ENCODE data around the gene SPRTN. TPM values are rescaled to one million over a fixed set of nuclear protein-coding genes. Genes with fewer than 3 reads are reported as not detected.

SPRTN gene
- polyA plus RNA-seq, 1 donor from 2014 or later: 11.8 TPM

DNA sequence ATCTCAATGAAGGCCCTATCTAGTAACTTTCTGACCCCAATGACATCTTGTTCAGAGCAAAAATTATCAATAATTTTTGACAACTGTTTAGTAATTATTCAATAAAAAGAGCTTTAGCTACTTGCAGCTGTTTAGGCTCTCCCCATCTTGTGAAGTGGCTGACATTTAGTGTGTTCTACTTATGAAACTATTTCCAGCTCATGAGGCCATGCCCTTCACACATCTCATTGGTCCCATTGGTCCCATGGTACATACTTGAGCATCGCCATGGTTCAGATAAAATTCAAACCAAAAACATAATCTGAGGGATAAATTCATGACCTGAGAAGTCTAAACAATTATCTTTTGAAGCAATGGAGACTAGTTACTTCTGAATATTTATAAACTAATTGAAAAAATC is 24.2 kb downstream of the SPRTN start:
- no peak overlapping the region for H3K9ac ChIP-seq (ENCODE audit: low read length)
- H3K4me2 ChIP-seq (ENCODE audit: low read length): no peak overlapping the region
- H3K27ac ChIP-seq (ENCODE audit: low read length): no peak overlapping the region
- H3F3A ChIP-seq (ENCODE audit: insufficient read depth, low read length, poor library complexity, severe bottlenecking): no peaks in the 10 kb centered on the region
- no peaks in the 10 kb centered on the region for H3K9me2 ChIP-seq (ENCODE audit: insufficient read depth, low read length)
- no peaks in the 10 kb centered on the region for H4K20me1 ChIP-seq (ENCODE audit: insufficient read depth)
- H3K4me3 ChIP-seq (ENCODE audit: low read length): no peak overlapping the region
- no peaks in the 10 kb centered on the region for H3K79me2 ChIP-seq (replicated peaks; ENCODE audit: insufficient read depth, low read length)
- TF ChIP-seq, protein P1, sequence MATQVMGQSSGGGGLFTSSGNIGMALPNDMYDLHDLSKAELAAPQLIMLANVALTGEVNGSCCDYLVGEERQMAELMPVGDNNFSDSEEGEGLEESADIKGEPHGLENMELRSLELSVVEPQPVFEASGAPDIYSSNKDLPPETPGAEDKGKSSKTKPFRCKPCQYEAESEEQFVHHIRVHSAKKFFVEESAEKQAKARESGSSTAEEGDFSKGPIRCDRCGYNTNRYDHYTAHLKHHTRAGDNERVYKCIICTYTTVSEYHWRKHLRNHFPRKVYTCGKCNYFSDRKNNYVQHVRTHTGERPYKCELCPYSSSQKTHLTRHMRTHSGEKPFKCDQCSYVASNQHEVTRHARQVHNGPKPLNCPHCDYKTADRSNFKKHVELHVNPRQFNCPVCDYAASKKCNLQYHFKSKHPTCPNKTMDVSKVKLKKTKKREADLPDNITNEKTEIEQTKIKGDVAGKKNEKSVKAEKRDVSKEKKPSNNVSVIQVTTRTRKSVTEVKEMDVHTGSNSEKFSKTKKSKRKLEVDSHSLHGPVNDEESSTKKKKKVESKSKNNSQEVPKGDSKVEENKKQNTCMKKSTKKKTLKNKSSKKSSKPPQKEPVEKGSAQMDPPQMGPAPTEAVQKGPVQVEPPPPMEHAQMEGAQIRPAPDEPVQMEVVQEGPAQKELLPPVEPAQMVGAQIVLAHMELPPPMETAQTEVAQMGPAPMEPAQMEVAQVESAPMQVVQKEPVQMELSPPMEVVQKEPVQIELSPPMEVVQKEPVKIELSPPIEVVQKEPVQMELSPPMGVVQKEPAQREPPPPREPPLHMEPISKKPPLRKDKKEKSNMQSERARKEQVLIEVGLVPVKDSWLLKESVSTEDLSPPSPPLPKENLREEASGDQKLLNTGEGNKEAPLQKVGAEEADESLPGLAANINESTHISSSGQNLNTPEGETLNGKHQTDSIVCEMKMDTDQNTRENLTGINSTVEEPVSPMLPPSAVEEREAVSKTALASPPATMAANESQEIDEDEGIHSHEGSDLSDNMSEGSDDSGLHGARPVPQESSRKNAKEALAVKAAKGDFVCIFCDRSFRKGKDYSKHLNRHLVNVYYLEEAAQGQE (IDR thresholded peaks at IDR 0.05; ENCODE audit: borderline replicate concordance): no peak
- TF ChIP-seq CTCF (IDR thresholded peaks at IDR 0.05; ENCODE audit: poor library complexity, severe bottlenecking) (no peak), MXI1 (conservative IDR thresholded peaks at IDR 0.05; ENCODE audit: poor library complexity, severe bottlenecking) (no peak), POLR2AphosphoS5 (IDR thresholded peaks at IDR 0.05) (no peak), SMC3 (conservative IDR thresholded peaks at IDR 0.05; ENCODE audit: poor library complexity) (no peak), TAF1 (IDR thresholded peaks at IDR 0.05; ENCODE audit: low read depth) (no peak), EP300 (conservative IDR thresholded peaks at IDR 0.05; ENCODE audit: poor library complexity, severe bottlenecking) (no peak), RAD21 (conservative IDR thresholded peaks at IDR 0.05) (no peak), EZH2 (IDR thresholded peaks at IDR 0.05; ENCODE audit: borderline replicate concordance, insufficient read depth, low read length, poor library complexity, severe bottlenecking) (no peak)
- H3K27me3 ChIP-seq (ENCODE audit: insufficient read depth, low read depth, low read length): no peaks in the 10 kb centered on the region
- no peaks in the 10 kb centered on the region for H3K9me3 ChIP-seq (ENCODE audit: low read length)
- H3K36me3 ChIP-seq (ENCODE audit: insufficient read depth, low read length): no peaks in the 10 kb centered on the region
- H2AFZ ChIP-seq (ENCODE audit: low read depth, low read length): no peak overlapping the region

GRCh38 chr1:231363624-231364023 is 25.5 kb downstream of the SPRTN start:
- Histone ChIP-seq H3K9me3 (ENCODE audit: low read length) (no peaks in the 10 kb centered on the region), H3K4me2 (ENCODE audit: low read length) (no peak overlapping the region)
- TF ChIP-seq POLR2AphosphoS5 (IDR thresholded peaks at IDR 0.05) (no peak), MXI1 (conservative IDR thresholded peaks at IDR 0.05; ENCODE audit: poor library complexity, severe bottlenecking) (no peak), RAD21 (conservative IDR thresholded peaks at IDR 0.05) (no peak), CTCF (IDR thresholded peaks at IDR 0.05; ENCODE audit: poor library complexity, severe bottlenecking) (no peak), EZH2 (IDR thresholded peaks at IDR 0.05; ENCODE audit: borderline replicate concordance, insufficient read depth, low read length, poor library complexity, severe bottlenecking) (no peak), TAF1 (IDR thresholded peaks at IDR 0.05; ENCODE audit: low read depth) (no peak), SMC3 (conservative IDR thresholded peaks at IDR 0.05; ENCODE audit: poor library complexity) (no peak), EP300 (conservative IDR thresholded peaks at IDR 0.05; ENCODE audit: poor library complexity, severe bottlenecking) (no peak)
- TF ChIP-seq, protein P1 (IDR thresholded peaks at IDR 0.05; ENCODE audit: borderline replicate concordance): no peak

More at GRCh38 chr1:231363624-231364023, 25.5 kb downstream of the SPRTN start:
- Histone ChIP-seq H3K4me3 (ENCODE audit: low read length) (no peak overlapping the region), H3K27me3 (ENCODE audit: insufficient read depth, low read depth, low read length) (no peaks in the 10 kb centered on the region), H3K27ac (ENCODE audit: low read length) (no peak overlapping the region), H3K9ac (ENCODE audit: low read length) (no peak overlapping the region), H3F3A (ENCODE audit: insufficient read depth, low read length, poor library complexity, severe bottlenecking) (no peaks in the 10 kb centered on the region), H3K9me2 (ENCODE audit: insufficient read depth, low read length) (no peaks in the 10 kb centered on the region), H4K20me1 (ENCODE audit: insufficient read depth) (no peaks in the 10 kb centered on the region), H3K36me3 (ENCODE audit: insufficient read depth, low read length) (no peaks in the 10 kb centered on the region), H3K79me2 (replicated peaks; ENCODE audit: insufficient read depth, low read length) (no peaks in the 10 kb centered on the region), H2AFZ (ENCODE audit: low read depth, low read length) (no peak overlapping the region)

All from neural cell (in vitro differentiated cells).